ENCODE data around the gene GIMAP8. TPM values are rescaled to one million over a fixed set of nuclear protein-coding genes. Genes with fewer than 3 reads are reported as not detected.

GIMAP8 gene
- polyA plus RNA-seq, 1 experiment = not detected

DNA sequence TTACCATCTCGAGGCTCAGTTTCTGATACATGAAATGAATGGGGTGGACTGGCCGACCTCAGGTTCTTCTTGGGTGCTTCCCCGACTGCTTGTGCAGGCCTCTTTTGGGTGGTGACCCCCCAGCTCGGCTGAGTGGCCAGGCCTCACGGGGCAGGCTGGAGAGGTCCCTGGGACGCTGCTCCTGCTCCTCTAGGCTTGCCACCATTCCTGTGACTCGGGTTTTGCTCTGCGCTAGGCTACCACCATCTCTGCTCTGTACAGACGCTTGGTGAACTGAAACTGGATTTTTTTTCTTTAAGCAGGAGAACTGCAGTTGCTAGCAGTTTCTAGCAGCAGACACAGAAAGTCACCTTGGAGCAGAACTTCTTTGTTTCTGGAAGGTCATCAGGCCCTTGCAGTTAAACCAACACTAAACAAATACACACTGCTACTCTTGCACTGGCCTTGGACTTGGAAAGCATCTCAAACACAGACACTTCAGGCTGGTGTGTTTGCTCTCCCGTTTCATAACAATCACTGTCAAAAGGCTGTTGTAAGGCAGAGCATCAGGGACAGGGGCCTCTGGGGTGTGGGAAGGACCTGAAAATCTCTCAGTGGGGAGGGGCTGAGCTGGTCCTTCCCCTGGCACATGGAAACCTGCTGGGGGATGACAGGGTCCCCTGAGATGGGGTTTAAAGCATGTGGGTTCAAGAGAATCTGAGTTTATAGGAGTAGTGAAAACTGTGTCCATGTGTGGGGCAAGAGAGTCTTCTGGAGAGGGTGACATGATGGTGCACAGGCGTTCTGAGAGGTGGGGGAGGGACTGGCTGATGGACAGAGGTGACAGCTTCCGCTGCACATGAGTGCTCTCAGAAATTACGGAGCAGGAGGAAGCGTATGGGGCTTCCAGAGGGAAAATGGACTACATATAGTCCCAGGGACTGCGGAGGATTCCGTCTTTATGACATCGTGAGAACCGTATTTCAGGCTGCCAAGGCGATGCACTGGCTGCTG lies 35.0 kb upstream of the GIMAP8 start:
- CTCF ChIA-PET = no interaction called here
- TF ChIP-seq, protein P1, sequence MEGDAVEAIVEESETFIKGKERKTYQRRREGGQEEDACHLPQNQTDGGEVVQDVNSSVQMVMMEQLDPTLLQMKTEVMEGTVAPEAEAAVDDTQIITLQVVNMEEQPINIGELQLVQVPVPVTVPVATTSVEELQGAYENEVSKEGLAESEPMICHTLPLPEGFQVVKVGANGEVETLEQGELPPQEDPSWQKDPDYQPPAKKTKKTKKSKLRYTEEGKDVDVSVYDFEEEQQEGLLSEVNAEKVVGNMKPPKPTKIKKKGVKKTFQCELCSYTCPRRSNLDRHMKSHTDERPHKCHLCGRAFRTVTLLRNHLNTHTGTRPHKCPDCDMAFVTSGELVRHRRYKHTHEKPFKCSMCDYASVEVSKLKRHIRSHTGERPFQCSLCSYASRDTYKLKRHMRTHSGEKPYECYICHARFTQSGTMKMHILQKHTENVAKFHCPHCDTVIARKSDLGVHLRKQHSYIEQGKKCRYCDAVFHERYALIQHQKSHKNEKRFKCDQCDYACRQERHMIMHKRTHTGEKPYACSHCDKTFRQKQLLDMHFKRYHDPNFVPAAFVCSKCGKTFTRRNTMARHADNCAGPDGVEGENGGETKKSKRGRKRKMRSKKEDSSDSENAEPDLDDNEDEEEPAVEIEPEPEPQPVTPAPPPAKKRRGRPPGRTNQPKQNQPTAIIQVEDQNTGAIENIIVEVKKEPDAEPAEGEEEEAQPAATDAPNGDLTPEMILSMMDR (IDR thresholded peaks at IDR 0.05; ENCODE audit: low read depth, low read length) = no peak
- POLR2A ChIA-PET = no interaction called here
- no peak for DNase-seq (ENCODE audit: low read depth, low spot score)
- Histone ChIP-seq H3K27me3 (ENCODE audit: control insufficient read depth, insufficient read depth, low read length) (no peaks in the 10 kb centered on the region), H3K9me3 (ENCODE audit: control insufficient read depth, insufficient read depth, low read length) (no peaks in the 10 kb centered on the region), H3K4me3 (ENCODE audit: low read depth, low read length) (no peak overlapping the region), H3K27ac (ENCODE audit: low read depth, low read length) (no peak overlapping the region)

DNA sequence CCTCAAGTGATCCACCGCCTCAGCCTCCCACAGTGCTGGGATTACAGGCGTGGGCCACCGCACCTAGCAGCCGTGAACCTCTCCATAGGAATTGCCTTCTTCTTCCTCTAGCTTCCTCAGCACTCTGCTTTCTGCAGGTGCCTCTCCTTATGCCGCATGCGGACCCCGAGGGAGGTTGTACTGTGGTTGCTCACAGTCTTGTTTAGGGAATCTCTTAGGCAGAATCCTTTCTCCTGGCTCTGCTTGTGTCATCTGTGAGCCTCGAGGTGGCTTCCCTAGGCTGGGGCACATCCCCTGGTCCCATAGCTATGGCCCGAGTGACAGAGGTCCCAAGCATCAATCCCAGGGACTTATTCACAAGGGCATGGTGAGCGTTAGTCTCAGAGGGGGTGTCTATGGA lies 33.2 kb upstream of the GIMAP8 start:
- TF ChIP-seq, protein P1 (IDR thresholded peaks at IDR 0.05; ENCODE audit: low read depth, low read length) = no peak
- POLR2A ChIA-PET = no interaction called here
- Histone ChIP-seq H3K4me3 (ENCODE audit: low read depth, low read length) (no peak overlapping the region), H3K27me3 (ENCODE audit: control insufficient read depth, insufficient read depth, low read length) (no peaks in the 10 kb centered on the region), H3K9me3 (ENCODE audit: control insufficient read depth, insufficient read depth, low read length) (no peaks in the 10 kb centered on the region), H3K27ac (ENCODE audit: low read depth, low read length) (no peak overlapping the region)
- CTCF ChIA-PET = interaction anchor here (0.6 to 1.8 kb wide), 2 partner anchors 12 to 13 kb away, joined by 3 to 5 read pairs; no protein-coding TSS in a partner anchor
- DNase-seq (ENCODE audit: low read depth, low spot score) = no peak

DNA sequence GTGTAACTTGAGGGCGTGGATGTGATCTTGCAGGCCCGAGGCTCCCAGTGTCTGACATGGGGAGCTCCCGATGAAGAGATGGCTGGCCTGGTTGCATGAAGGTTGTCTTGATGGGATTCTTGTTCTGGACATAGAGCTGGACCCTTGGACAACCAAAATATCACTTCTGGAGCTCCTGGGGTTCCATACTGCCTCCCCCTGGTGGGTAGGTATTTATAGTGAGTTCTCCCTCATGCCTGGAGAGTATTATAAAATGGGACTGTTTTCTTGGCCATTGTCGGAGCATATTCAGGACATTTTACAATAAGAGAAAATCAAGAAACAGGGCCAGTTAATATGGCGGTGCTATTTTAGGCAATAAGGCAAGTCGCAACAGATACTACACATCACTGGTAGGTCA lies 32.6 kb upstream of the GIMAP8 start:
- Histone ChIP-seq H3K27me3 (ENCODE audit: control insufficient read depth, insufficient read depth, low read length) (no peaks in the 10 kb centered on the region), H3K4me3 (ENCODE audit: low read depth, low read length) (no peak overlapping the region), H3K9me3 (ENCODE audit: control insufficient read depth, insufficient read depth, low read length) (no peaks in the 10 kb centered on the region), H3K27ac (ENCODE audit: low read depth, low read length) (no peak overlapping the region)
- no peak for DNase-seq (ENCODE audit: low read depth, low spot score)
- TF ChIP-seq, protein P1 (IDR thresholded peaks at IDR 0.05; ENCODE audit: low read depth, low read length) = 0 out of 2 replicates have a peak, but pooled peaks have one; percentile 2
- CTCF ChIA-PET = interaction anchor here (0.8 to 1.8 kb wide), 2 partner anchors 14 to 31 kb away, joined by 3 to 5 read pairs; no protein-coding TSS in a partner anchor
- POLR2A ChIA-PET = no interaction called here

DNA sequence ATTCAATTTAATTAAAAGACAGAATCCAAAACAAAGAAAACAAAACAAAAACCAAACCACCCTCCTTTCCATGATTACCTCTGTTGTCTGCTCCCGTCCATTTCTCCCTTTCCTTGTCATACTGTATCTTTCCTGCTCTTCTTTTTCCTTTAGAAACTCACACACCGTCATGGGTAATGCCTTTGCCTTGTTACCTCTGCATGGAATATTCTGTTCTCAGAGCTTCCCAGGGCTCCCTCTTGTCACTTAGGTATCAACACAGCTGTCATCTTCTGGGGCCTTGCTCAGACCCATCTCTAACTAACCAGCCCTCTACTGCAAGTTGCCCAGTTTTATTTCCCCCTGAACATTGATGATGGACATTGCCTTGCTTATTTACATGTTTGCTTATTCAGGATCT lies 30.2 kb upstream of the GIMAP8 start:
- no peaks in the 10 kb centered on the region for H3K27me3 ChIP-seq (ENCODE audit: control insufficient read depth, insufficient read depth, low read length)
- CTCF ChIA-PET = interaction anchor here (1.0 to 1.5 kb wide), 2 partner anchors 13 to 15 kb away, joined by 3 read pairs; a partner anchor contains a TSS
- POLR2A ChIA-PET = no interaction called here

More for the DNA sequence above, 30.2 kb upstream of the GIMAP8 start:
- H3K9me3 ChIP-seq (ENCODE audit: control insufficient read depth, insufficient read depth, low read length) = no peaks in the 10 kb centered on the region
- no peak for DNase-seq (ENCODE audit: low read depth, low spot score)
- H3K4me3 ChIP-seq (ENCODE audit: low read depth, low read length) = no peak overlapping the region
- TF ChIP-seq, protein P1 (IDR thresholded peaks at IDR 0.05; ENCODE audit: low read depth, low read length) = no peak
- H3K27ac ChIP-seq (ENCODE audit: low read depth, low read length) = no peak overlapping the region

All from AG04450 (cell line).